Measurements from ENCODE around the gene PMPCA.

- TF ChIP-seq CTCF (IDR thresholded peaks at IDR 0.05) (no peak), RFX5 (IDR thresholded peaks at IDR 0.05; ENCODE audit: low read length) (no peak), REST (IDR thresholded peaks at IDR 0.05; ENCODE audit: low read depth, low read length) (no peak), MAX (IDR thresholded peaks at IDR 0.05; ENCODE audit: low read depth) (no peak), TEAD4 (IDR thresholded peaks at IDR 0.05; ENCODE audit: borderline replicate concordance, insufficient read depth) (no peak), JUND (IDR thresholded peaks at IDR 0.05) (no peak), SMC3 (IDR thresholded peaks at IDR 0.05; ENCODE audit: low read depth, low read length) (no peak), POLR2AphosphoS5 (IDR thresholded peaks at IDR 0.05; ENCODE audit: low read depth, low read length) (no peak), CHD2 (IDR thresholded peaks at IDR 0.05; ENCODE audit: low read length, partially characterized antibody) (no peak), GATA2 (CRISPR knock-in tag; IDR thresholded peaks at IDR 0.05) (no peak), FOXM1 (IDR thresholded peaks at IDR 0.05; ENCODE audit: low read depth) (no peak)
- TF ChIP-seq, protein P1, sequence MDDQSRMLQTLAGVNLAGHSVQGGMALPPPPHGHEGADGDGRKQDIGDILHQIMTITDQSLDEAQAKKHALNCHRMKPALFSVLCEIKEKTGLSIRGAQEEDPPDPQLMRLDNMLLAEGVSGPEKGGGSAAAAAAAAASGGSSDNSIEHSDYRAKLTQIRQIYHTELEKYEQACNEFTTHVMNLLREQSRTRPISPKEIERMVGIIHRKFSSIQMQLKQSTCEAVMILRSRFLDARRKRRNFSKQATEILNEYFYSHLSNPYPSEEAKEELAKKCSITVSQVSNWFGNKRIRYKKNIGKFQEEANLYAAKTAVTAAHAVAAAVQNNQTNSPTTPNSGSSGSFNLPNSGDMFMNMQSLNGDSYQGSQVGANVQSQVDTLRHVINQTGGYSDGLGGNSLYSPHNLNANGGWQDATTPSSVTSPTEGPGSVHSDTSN (IDR thresholded peaks at IDR 0.05), result no peak
Observed at GRCh38 chr9:136416427-136416826, 6.0 kb downstream of the PMPCA start.

Data from SK-N-SH (cell line).